Keratinocyte (primary cell): Measurements from ENCODE around the gene KDM2A. TPM values are rescaled to one million over a fixed set of nuclear protein-coding genes. Genes with fewer than 3 reads are reported as not detected.

ENCODE experiments used
- DNase-seq: peaks from one replicate; pipeline ENCODE4 v3.0.0-alpha.2; 2011; ENCODE audit warnings: low read depth, missing footprints, low spot score
- FAIRE-seq: peaks from 2 replicates; lab custom pipeline; 2011; peaks lifted over from hg19 to GRCh38; lab: Jason Lieb, UNC
- H2AFZ ChIP-seq: 2 replicates; pipeline ENCODE4 v1.6.0; 2012; ENCODE audit warnings: low read length, control low read depth, inconsistent platforms; ENCODE audit not compliant: control insufficient read depth
- H3K27ac ChIP-seq: 2 replicates; pipeline ENCODE4 v1.5.1; 2011; ENCODE audit warnings: low read length; ENCODE audit not compliant: control insufficient read depth, insufficient read depth
- H3K27me3 ChIP-seq: 3 replicates; pipeline ENCODE4 v1.6.0; 2011; ENCODE audit warnings: low read length; ENCODE audit not compliant: control insufficient read depth, insufficient read depth; ENCODE audit errors: extremely low read depth
- H3K36me3 ChIP-seq, 2 experiments: 2 replicates in 1 of 2; 3 replicates in 1 of 2; pipeline ENCODE4 v1.5.1; 2011; ENCODE audit warnings: low read length in 2 of 2, mild to moderate bottlenecking in 1 of 2; ENCODE audit not compliant: control insufficient read depth in 2 of 2, insufficient read depth in 2 of 2; ENCODE audit errors: extremely low read depth in 1 of 2
- H3K4me1 ChIP-seq: 3 replicates; pipeline ENCODE4 v1.5.1; 2011; ENCODE audit warnings: low read length; ENCODE audit not compliant: control insufficient read depth, insufficient read depth; ENCODE audit errors: extremely low read depth
- H3K4me2 ChIP-seq: 3 replicates; pipeline ENCODE4 v1.6.0; 2011; ENCODE audit warnings: low read depth, low read length; ENCODE audit not compliant: control insufficient read depth, insufficient read depth; ENCODE audit errors: extremely low read depth
- H3K4me3 ChIP-seq, 3 experiments: fragments of 200-600 bp in 1 of 3; sonication (generic) in 1 of 3; 2 replicates in 2 of 3; 3 replicates in 1 of 3; pipeline ENCODE4 v1.5.1; 2011 to 2016; ENCODE audit warnings: low read length in 3 of 3, mild to moderate bottlenecking in 3 of 3, control low read depth in 2 of 3, inconsistent platforms in 1 of 3, low read depth in 1 of 3, mixed read lengths in 1 of 3, mixed run types in 1 of 3, moderate library complexity in 1 of 3; ENCODE audit not compliant: control insufficient read depth in 2 of 3, insufficient read depth in 2 of 3; ENCODE audit errors: extremely low read depth in 1 of 3
- H3K79me2 ChIP-seq: 2 replicates; pipeline ENCODE4 v1.6.0; 2012; ENCODE audit warnings: low read length; ENCODE audit not compliant: control insufficient read depth, insufficient read depth
- H3K9ac ChIP-seq: 3 replicates; pipeline ENCODE4 v1.6.0; 2011; ENCODE audit warnings: low read length; ENCODE audit not compliant: control insufficient read depth, insufficient read depth; ENCODE audit errors: extremely low read depth
- H3K9me1 ChIP-seq: 3 replicates; pipeline ENCODE4 v1.6.0; 2011; ENCODE audit warnings: low read length; ENCODE audit not compliant: control insufficient read depth, insufficient read depth; ENCODE audit errors: extremely low read depth
- H3K9me3 ChIP-seq: 2 replicates; pipeline ENCODE4 v1.5.1; 2012; ENCODE audit warnings: low read depth, low read length; ENCODE audit not compliant: control insufficient read depth
- H4K20me1 ChIP-seq: 3 replicates; pipeline ENCODE4 v1.6.0; 2011; ENCODE audit warnings: low read length; ENCODE audit not compliant: control insufficient read depth, insufficient read depth; ENCODE audit errors: extremely low read depth
- EZH2 ChIP-seq: IDR thresholded peaks from one replicate; pipeline ENCODE4 v1.6.1; 2012; ENCODE audit warnings: inconsistent platforms, mild to moderate bottlenecking, low read length, moderate library complexity
- dilution Hi-C: fragments of 300-500 bp; cut with MboI; formaldehyde crosslinking; loops from one replicate; pipeline ENCODE4 v1.7.0; 2020; ENCODE audit warnings: low sequenced_read_pairs; ENCODE audit not compliant: extremely low pct_ligation_motif_present
- polyA plus RNA-seq, 5 experiments: library from polyadenylated mRNA; depleted of rRNA in 3 of 5; stranded (reverse) in 3 of 5; stranded (forward) in 1 of 5; unstranded in 1 of 5; fragments of >200 nt; gene quantifications; 1 replicate in 1 of 5; 2 replicates in 3 of 5; 3 replicates in 1 of 5; pipeline versions ENCODE4 v1.2.1 to v1.2.3, GENCODE V29; 2011 to 2012; ENCODE audit warnings: missing spikeins in 2 of 5, low read depth in 1 of 5, low replicate concordance in 1 of 5
- TF ChIP-seq, protein P1 (sequence below), 3 experiments: IDR thresholded peaks in 1 of 3; conservative IDR thresholded peaks in 1 of 3; optimal IDR thresholded peaks in 1 of 3; 2 replicates in 2 of 3; 3 replicates in 1 of 3; pipeline versions ENCODE3 to v1.5.1; 2011; ENCODE audit warnings: low read length in 3 of 3, mild to moderate bottlenecking in 3 of 3, moderate library complexity in 2 of 3, control low read depth in 1 of 3, inconsistent platforms in 1 of 3; ENCODE audit not compliant: insufficient read depth in 2 of 3; ENCODE audit errors: extremely low read depth in 1 of 3

The KDM2A gene
- polyA plus RNA-seq, 1 donor (not counting 4 experiments of a cell fraction or from before 2014, with no cell fraction given) = 29.9 TPM

- H3K9me3 ChIP-seq = no peaks in the 10 kb centered on the region
- H3K9me1 ChIP-seq = no peaks in the 10 kb centered on the region
- peaks cover 9% of the 10 kb centered on the region for H3K4me1 ChIP-seq
- H3K79me2 ChIP-seq = peaks cover 86% of the 10 kb centered on the region
- no peak overlapping the region for H3K4me2 ChIP-seq
- no peaks in the 10 kb centered on the region for H4K20me1 ChIP-seq
- no peaks in the 10 kb centered on the region for H3K27me3 ChIP-seq
- no peak for DNase-seq
- H3K4me3 ChIP-seq = no peak overlapping the region
- TF ChIP-seq, protein P1, sequence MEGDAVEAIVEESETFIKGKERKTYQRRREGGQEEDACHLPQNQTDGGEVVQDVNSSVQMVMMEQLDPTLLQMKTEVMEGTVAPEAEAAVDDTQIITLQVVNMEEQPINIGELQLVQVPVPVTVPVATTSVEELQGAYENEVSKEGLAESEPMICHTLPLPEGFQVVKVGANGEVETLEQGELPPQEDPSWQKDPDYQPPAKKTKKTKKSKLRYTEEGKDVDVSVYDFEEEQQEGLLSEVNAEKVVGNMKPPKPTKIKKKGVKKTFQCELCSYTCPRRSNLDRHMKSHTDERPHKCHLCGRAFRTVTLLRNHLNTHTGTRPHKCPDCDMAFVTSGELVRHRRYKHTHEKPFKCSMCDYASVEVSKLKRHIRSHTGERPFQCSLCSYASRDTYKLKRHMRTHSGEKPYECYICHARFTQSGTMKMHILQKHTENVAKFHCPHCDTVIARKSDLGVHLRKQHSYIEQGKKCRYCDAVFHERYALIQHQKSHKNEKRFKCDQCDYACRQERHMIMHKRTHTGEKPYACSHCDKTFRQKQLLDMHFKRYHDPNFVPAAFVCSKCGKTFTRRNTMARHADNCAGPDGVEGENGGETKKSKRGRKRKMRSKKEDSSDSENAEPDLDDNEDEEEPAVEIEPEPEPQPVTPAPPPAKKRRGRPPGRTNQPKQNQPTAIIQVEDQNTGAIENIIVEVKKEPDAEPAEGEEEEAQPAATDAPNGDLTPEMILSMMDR (optimal IDR thresholded peaks at IDR 0.05 in 1 of 3, IDR thresholded peaks at IDR 0.05 in 1 of 3, conservative IDR thresholded peaks at IDR 0.05 in 1 of 3; ENCODE audit: extremely low read depth in 1 of 3, insufficient read depth in 2 of 3, low read length in 3 of 3) = no peak
- TF ChIP-seq EZH2 = no peak
- FAIRE-seq = no peak
- H2AFZ ChIP-seq = no peak overlapping the region
- dilution Hi-C loops = no loop called here
- H3K9ac ChIP-seq = no peak overlapping the region
- no peak overlapping the region for H3K27ac ChIP-seq
- no peaks in the 10 kb centered on the region for H3K36me3 ChIP-seq
Observed at GRCh38 chr11:67163006-67163405, 43.9 kb downstream of the KDM2A start.

DNA sequence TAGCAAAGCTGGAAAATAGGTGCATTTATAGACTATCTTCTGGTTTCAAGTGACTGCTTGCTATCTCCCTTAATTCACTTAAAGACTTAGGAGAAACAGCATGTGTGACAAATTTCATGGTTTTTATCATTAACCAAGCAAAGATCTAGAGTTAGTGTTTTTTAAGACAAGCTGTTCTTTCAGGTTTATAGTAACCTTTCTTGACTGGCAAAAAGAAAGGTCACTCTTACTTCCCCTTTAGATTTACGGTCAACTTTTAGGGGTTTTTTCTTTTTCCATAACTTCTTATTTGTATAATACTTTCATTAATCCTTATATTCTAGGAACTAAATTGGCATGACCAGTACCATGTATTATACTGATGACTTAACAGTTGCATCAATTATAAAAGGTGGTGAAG is 46.6 kb downstream of the KDM2A start:
- no peak overlapping the region for H2AFZ ChIP-seq
- TF ChIP-seq EZH2 = no peak
- TF ChIP-seq, protein P1 (optimal IDR thresholded peaks at IDR 0.05 in 1 of 3, IDR thresholded peaks at IDR 0.05 in 1 of 3, conservative IDR thresholded peaks at IDR 0.05 in 1 of 3; ENCODE audit: extremely low read depth in 1 of 3, insufficient read depth in 2 of 3, low read length in 3 of 3) = no peak
- DNase-seq = no peak
- peaks cover 11% of the 10 kb centered on the region for H3K4me1 ChIP-seq
- no peak overlapping the region for H3K27ac ChIP-seq
- H3K79me2 ChIP-seq = peaks cover 77% of the 10 kb centered on the region
- H3K9me1 ChIP-seq = no peaks in the 10 kb centered on the region
- H3K9me3 ChIP-seq = no peaks in the 10 kb centered on the region
- dilution Hi-C loops = no loop called here
- H3K9ac ChIP-seq = no peak overlapping the region
- no peaks in the 10 kb centered on the region for H3K27me3 ChIP-seq
- no peak overlapping the region for H3K4me2 ChIP-seq
- H3K36me3 ChIP-seq = no peaks in the 10 kb centered on the region
- H4K20me1 ChIP-seq = no peaks in the 10 kb centered on the region
- no peak for FAIRE-seq
- H3K4me3 ChIP-seq = no peak overlapping the region
